Lung (tissue), 12 donors: ENCODE data around the gene SVIL. TPM values are rescaled to one million over a fixed set of nuclear protein-coding genes. Genes with fewer than 3 reads are reported as not detected.
"Not testable (repeated sequence)": the region's sequence is repeated elsewhere in the genome, so short reads cannot be mapped to it uniquely, and the experiment has no call there.

Experiments used
- ATAC-seq: fragments of 200-7000 bp; cut with Tn5 transposase; one replicate; pipeline ENCODE4 v1.9.1; 2020; ENCODE audit warnings: moderate number of reproducible peaks; ENCODE audit not compliant: insufficient read depth, low FRiP score
- DNase-seq, 3 donors: peaks; one replicate each; pipeline ENCODE4 v3.0.0-alpha.2; 2013 to 2017
- H3K27ac ChIP-seq, 2 donors: one replicate each; pipeline ENCODE4 v1.5.1; 2013; ENCODE audit warnings: mild to moderate bottlenecking in 2 of 2, moderate library complexity in 2 of 2, control low read depth in 1 of 2, inconsistent platforms in 1 of 2, low read depth in 1 of 2, low read length in 1 of 2
- H3K27me3 ChIP-seq, 3 donors: one replicate each; pipeline ENCODE4 v1.5.1; 2013; ENCODE audit warnings: low read length in 2 of 3; ENCODE audit not compliant: control insufficient read depth in 3 of 3, insufficient read depth in 3 of 3
- H3K36me3 ChIP-seq, 4 donors: one replicate each; pipeline ENCODE4 v1.5.1; 2013; ENCODE audit warnings: low read length in 4 of 4, mild to moderate bottlenecking in 1 of 4, moderate library complexity in 1 of 4; ENCODE audit not compliant: control insufficient read depth in 4 of 4, insufficient read depth in 4 of 4
- H3K4me1 ChIP-seq, 5 donors: one replicate each; pipeline ENCODE4 v1.5.1; 2013; ENCODE audit warnings: low read length in 5 of 5, mild to moderate bottlenecking in 2 of 5, moderate library complexity in 1 of 5; ENCODE audit not compliant: control insufficient read depth in 5 of 5, insufficient read depth in 5 of 5
- H3K4me3 ChIP-seq: one replicate; pipeline ENCODE4 v1.5.1; 2013; ENCODE audit warnings: mild to moderate bottlenecking, control low read depth, moderate library complexity
- H3K9ac ChIP-seq, 2 donors: one replicate each; pipeline ENCODE4 v1.5.1; 2013; ENCODE audit warnings: low read length in 2 of 2, control low read depth in 1 of 2; ENCODE audit not compliant: insufficient read depth in 1 of 2
- H3K9me3 ChIP-seq, 4 donors: one replicate each; pipeline ENCODE4 v1.5.1; 2013; ENCODE audit warnings: low read length in 3 of 4, mild to moderate bottlenecking in 1 of 4, moderate library complexity in 1 of 4; ENCODE audit not compliant: control insufficient read depth in 4 of 4, insufficient read depth in 3 of 4
- CTCF ChIP-seq: IDR thresholded peaks from 2 replicates; pipeline ENCODE4 v1.5.1; 2012; ENCODE audit warnings: mild to moderate bottlenecking; ENCODE audit errors: control extremely low read depth, extremely low read depth
- WGBS, 2 donors: extraction: QIAGEN DNeasy Blood & Tissue Kit; methylation state at CpG; one replicate each; pipeline ENCODE4 v1.1.7; 2013; 5-methylcytosine and 5-hydroxymethylcytosine counted together
- polyA plus RNA-seq, 2 donors: library from polyadenylated mRNA; stranded (reverse); fragments of 200-250 nt; gene quantifications; one replicate each; pipeline ENCODE4 v1.2.1, GENCODE V29; 2013
- total RNA-seq, 2 donors: library from RNA; depleted of rRNA in 1 of 2; stranded (reverse); fragments of >200 nt in 1 of 2; gene quantifications; one replicate each; pipeline ENCODE4 v1.2.1, GENCODE V29; 2014 to 2021
- donor health status: control.
- donor health status: control.
- donor health status: Bipolar disorder and iron deficiency.
- donor health status: healthy.
- donor health status: DM: yes; HTN: yes; CAD: no.

The SVIL gene
- total and polyA plus RNA-seq, 4 donors, result 13.6 to 117 (median 44.0) TPM

- 79 to 87% methylated on average over 13 of the region's 13 CpGs for WGBS, 2 donors
These were observed 126.1 kb downstream of the SVIL start for GRCh38 chr10:29508554-29509244.

GRCh38 chr10:29507750-29508149 is 127.0 kb downstream of the SVIL start:
- not testable (repeated sequence) for DNase-seq, H3K9ac ChIP-seq, H3K9me3 ChIP-seq, H3K4me1 ChIP-seq, H3K27me3 ChIP-seq, H3K4me3 ChIP-seq, H3K27ac ChIP-seq, ATAC-seq
- 68 to 93% methylated on average over 2 of the region's 4 CpGs for WGBS, 2 donors
- H3K36me3 ChIP-seq, result peaks cover 0 to 16% (median 5%) of the 10 kb centered on the region in 4 donors

More at GRCh38 chr10:29508554-29509244, 126.1 kb downstream of the SVIL start:
- TF ChIP-seq CTCF, result no peak
- no peaks in the 10 kb centered on the region for H3K27me3 ChIP-seq
- H3K27ac ChIP-seq, result no peak overlapping the region
- DNase-seq (peak in 1 of 3 donors; percentile 29), ATAC-seq (no peak)
- H3K4me1 ChIP-seq, result no peaks in the 10 kb centered on the region
- no peak overlapping the region for H3K9ac ChIP-seq
- no peak overlapping the region for H3K4me3 ChIP-seq
- no peaks in the 10 kb centered on the region for H3K9me3 ChIP-seq
- H3K36me3 ChIP-seq, result peaks cover 0 to 16% (median 5%) of the 10 kb centered on the region in 4 donors

- H3K9ac ChIP-seq, H3K4me3 ChIP-seq, H3K27me3 ChIP-seq, H3K27ac ChIP-seq, H3K9me3 ChIP-seq, ATAC-seq, H3K36me3 ChIP-seq, H3K4me1 ChIP-seq, DNase-seq: not testable (repeated sequence)
- WGBS, 2 donors, result 94 to 96% methylated on average over 8 to 9 of the region's 11 CpGs
These were observed 128.3 kb downstream of the SVIL start for GRCh38 chr10:29506324-29506921.

GRCh38 chr10:29502351-29502750 is 132.4 kb downstream of the SVIL start:
- H3K36me3 ChIP-seq, result peaks cover 0 to 16% (median 2%) of the 10 kb centered on the region in 4 donors
- TF ChIP-seq CTCF, result no peak
- H3K4me1 ChIP-seq, result no peaks in the 10 kb centered on the region
- no peak overlapping the region for H3K27ac ChIP-seq
- H3K9me3 ChIP-seq, result no peaks in the 10 kb centered on the region
- H3K9ac ChIP-seq, result no peak overlapping the region
- no peak for ATAC-seq
- DNase-seq, result no peak
- H3K4me3 ChIP-seq, result no peak overlapping the region
- H3K27me3 ChIP-seq, result no peaks in the 10 kb centered on the region
- WGBS, 2 donors, result 91 to 97% methylated on average over 1 of the region's 1 CpG
